ENCODE results near the gene ROCK2.

DNA sequence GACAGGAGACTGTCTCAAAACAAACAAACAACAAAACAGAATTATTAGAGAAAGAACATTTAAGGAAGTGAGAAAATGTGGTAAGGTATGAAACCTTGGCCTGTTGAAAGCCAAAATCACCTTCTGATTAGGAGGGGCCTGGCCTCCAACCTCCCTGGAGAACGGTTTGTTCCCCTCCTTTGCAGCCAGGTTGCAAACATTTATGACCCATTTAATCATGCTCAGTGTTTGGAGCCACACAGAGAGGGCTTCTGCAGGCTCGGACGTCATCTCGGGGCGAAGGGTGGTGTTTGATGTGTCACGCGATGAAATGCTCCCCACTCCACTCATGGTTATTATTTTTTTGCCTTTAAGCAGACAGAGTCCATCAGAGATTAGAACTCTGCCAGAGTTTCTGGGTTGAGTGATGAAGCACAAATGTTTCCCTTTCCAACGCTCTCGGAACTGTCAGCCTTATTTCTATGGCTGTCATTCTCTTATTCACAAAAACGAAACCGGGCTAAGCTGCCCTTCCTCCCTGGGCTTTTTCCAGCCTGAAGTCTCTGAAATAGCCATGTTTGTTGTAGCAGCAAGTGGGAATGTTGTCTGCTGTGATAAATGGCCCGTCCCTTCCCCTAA, 33.6 kb upstream of the ROCK2 start:
- no peak for TF ChIP-seq EZH2 (IDR thresholded peaks at IDR 0.05; ENCODE audit: low read depth)
- TF ChIP-seq, protein P1, sequence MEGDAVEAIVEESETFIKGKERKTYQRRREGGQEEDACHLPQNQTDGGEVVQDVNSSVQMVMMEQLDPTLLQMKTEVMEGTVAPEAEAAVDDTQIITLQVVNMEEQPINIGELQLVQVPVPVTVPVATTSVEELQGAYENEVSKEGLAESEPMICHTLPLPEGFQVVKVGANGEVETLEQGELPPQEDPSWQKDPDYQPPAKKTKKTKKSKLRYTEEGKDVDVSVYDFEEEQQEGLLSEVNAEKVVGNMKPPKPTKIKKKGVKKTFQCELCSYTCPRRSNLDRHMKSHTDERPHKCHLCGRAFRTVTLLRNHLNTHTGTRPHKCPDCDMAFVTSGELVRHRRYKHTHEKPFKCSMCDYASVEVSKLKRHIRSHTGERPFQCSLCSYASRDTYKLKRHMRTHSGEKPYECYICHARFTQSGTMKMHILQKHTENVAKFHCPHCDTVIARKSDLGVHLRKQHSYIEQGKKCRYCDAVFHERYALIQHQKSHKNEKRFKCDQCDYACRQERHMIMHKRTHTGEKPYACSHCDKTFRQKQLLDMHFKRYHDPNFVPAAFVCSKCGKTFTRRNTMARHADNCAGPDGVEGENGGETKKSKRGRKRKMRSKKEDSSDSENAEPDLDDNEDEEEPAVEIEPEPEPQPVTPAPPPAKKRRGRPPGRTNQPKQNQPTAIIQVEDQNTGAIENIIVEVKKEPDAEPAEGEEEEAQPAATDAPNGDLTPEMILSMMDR (conservative IDR thresholded peaks at IDR 0.05): no peak

Measured in PC-9 (cell line).